Activated CD8-positive, alpha-beta T cell treated with anti-CD3 and anti-CD28 coated beads for 36 hours (primary cell): Measurements from ENCODE around the gene TNS1. TPM values are rescaled to one million over a fixed set of nuclear protein-coding genes. Genes with fewer than 3 reads are reported as not detected.

Experiments used
- ATAC-seq: fragments of 200-7000 bp; cut with Tn5 transposase; one replicate; pipeline ENCODE4 v1.10.0; 2021; ENCODE audit warnings: mild to moderate bottlenecking, moderate library complexity
- CTCF ChIA-PET: fragments of 350-600 bp; sonication (Branson Sonifier 250); formaldehyde crosslinking; loops from one replicate; lab custom pipeline; 2021; ENCODE audit warnings: antibody characterized with exemption; lab: Charles Lee
- POLR2A ChIA-PET: fragments of 350-600 bp; sonication (Branson Sonifier 250); formaldehyde crosslinking; loops from one replicate; lab custom pipeline; 2021; ENCODE audit warnings: antibody characterized with exemption; lab: Charles Lee
- DNase-seq: peaks from one replicate; pipeline ENCODE4 v3.0.0-alpha.2; 2020
- H3K27ac Mint-ChIP-seq: one replicate; pipeline ENCODE4 v1.8.0; 2021; ENCODE audit warnings: mild to moderate bottlenecking, mixed read lengths
- H3K27me3 Mint-ChIP-seq: one replicate; pipeline ENCODE4 v1.8.0; 2021; ENCODE audit warnings: mixed read lengths
- H3K36me3 Mint-ChIP-seq: one replicate; pipeline ENCODE4 v1.8.0; 2021; ENCODE audit warnings: low read depth, mixed read lengths
- H3K4me1 Mint-ChIP-seq: one replicate; pipeline ENCODE4 v1.8.0; 2021; ENCODE audit warnings: low read depth, mixed read lengths
- H3K4me3 Mint-ChIP-seq: one replicate; pipeline ENCODE4 v1.8.0; 2021; ENCODE audit warnings: mild to moderate bottlenecking, moderate library complexity, mixed read lengths
- H3K9me3 Mint-ChIP-seq: one replicate; pipeline ENCODE4 v1.8.0; 2021; ENCODE audit warnings: mixed read lengths
- CTCF ChIP-seq: fragments of 200-600 bp; IDR thresholded peaks from one replicate; pipeline ENCODE4 v1.8.0; 2022; ENCODE audit warnings: antibody characterized with exemption, mild to moderate bottlenecking
- intact Hi-C: fragments of 100-400 bp; cut with micrococcal nuclease; formaldehyde crosslinking; loops from one replicate; pipeline ENCODE4 v1.10.0; 2022
- total RNA-seq, 2 experiments: library from RNA; stranded (reverse); gene quantifications; one replicate each; pipeline ENCODE4 v1.2.3, GENCODE V29; 2021

Gene TNS1
- total RNA-seq, 2 experiments from 2014 or later, result 1.8 to 2.0 TPM

GRCh38 chr2:218043701-218044109 lies 40.9 kb upstream of the TNS1 start:
- ATAC-seq (no peak), DNase-seq (no peak)
- intact Hi-C loops, result no loop called here
- CTCF ChIA-PET, result interaction anchor here (0.9 to 3.5 kb wide), 4 partner anchors 9 to 258 kb away, joined by 3 to 10 read pairs (median 5); partner anchors contain the start of gene RUFY4
- peaks cover 7% of the 10 kb centered on the region for H3K9me3 Mint-ChIP-seq
- H3K4me1 Mint-ChIP-seq, result peaks cover 2% of the 10 kb centered on the region
- no peaks in the 10 kb centered on the region for H3K36me3 Mint-ChIP-seq
- no peak for TF ChIP-seq CTCF
- POLR2A ChIA-PET, result no interaction called here
- H3K4me3 Mint-ChIP-seq, result no peak overlapping the region
- no peak overlapping the region for H3K27ac Mint-ChIP-seq
- H3K27me3 Mint-ChIP-seq, result peaks cover 16% of the 10 kb centered on the region

GRCh38 chr2:218043100-218043499 lies 40.3 kb upstream of the TNS1 start:
- TF ChIP-seq CTCF, result no peak
- H3K4me1 Mint-ChIP-seq, result peaks cover 2% of the 10 kb centered on the region
- no peak overlapping the region for H3K4me3 Mint-ChIP-seq
- intact Hi-C loops, result no loop called here
- H3K27ac Mint-ChIP-seq, result no peak overlapping the region
- peaks cover 13% of the 10 kb centered on the region for H3K27me3 Mint-ChIP-seq
- peaks cover 7% of the 10 kb centered on the region for H3K9me3 Mint-ChIP-seq
- ChIA-PET CTCF (interaction anchor here (0.9 to 3.5 kb wide), 5 partner anchors 8 to 257 kb away, joined by 3 to 10 read pairs (median 5); partner anchors contain the start of gene RUFY4), POLR2A (no interaction called here)
- no peak for DNase-seq
- ATAC-seq, result no peak
- no peaks in the 10 kb centered on the region for H3K36me3 Mint-ChIP-seq

- ChIA-PET POLR2A (no interaction called here), CTCF (interaction anchor here (0.9 to 2.4 kb wide), 5 partner anchors 11 to 256 kb away, joined by 3 to 11 read pairs (median 4); partner anchors contain the start of gene RUFY4)
- H3K4me1 Mint-ChIP-seq, result peaks cover 2% of the 10 kb centered on the region
- no peak for DNase-seq
- H3K27ac Mint-ChIP-seq, result peak overlapping the region; percentile 7
- peaks cover 7% of the 10 kb centered on the region for H3K9me3 Mint-ChIP-seq
- no peak overlapping the region for H3K4me3 Mint-ChIP-seq
- ATAC-seq, result peak; percentile 53
- no peaks in the 10 kb centered on the region for H3K36me3 Mint-ChIP-seq
- intact Hi-C loops, result no loop called here
- peaks cover 13% of the 10 kb centered on the region for H3K27me3 Mint-ChIP-seq
- TF ChIP-seq CTCF, result no peak
Observed at GRCh38 chr2:218041302-218042168, 38.7 kb upstream of the TNS1 start.

- intact Hi-C loops, result no loop called here
- POLR2A ChIA-PET, result no interaction called here
Observed at GRCh38 chr2:218040883-218041282, 38.1 kb upstream of the TNS1 start.

More at GRCh38 chr2:218040883-218041282, 38.1 kb upstream of the TNS1 start:
- Mint-ChIP-seq H3K4me1 (peaks cover 2% of the 10 kb centered on the region), H3K4me3 (no peak overlapping the region), H3K27ac (peak overlapping the region; percentile 7), H3K36me3 (no peaks in the 10 kb centered on the region), H3K9me3 (peaks cover 7% of the 10 kb centered on the region), H3K27me3 (peaks cover 13% of the 10 kb centered on the region)
- CTCF ChIA-PET, result interaction anchor here (1.0 to 2.4 kb wide), 4 partner anchors 28 to 255 kb away, joined by 3 to 11 read pairs (median 4); partner anchors contain the start of gene RUFY4
- ATAC-seq, result no peak
- DNase-seq, result no peak
- no peak for TF ChIP-seq CTCF
